SW 1271 (cell line): Measurements from ENCODE around the gene SATB1.

Source experiments
- DNase-seq, 2 experiments: peaks; one replicate each; lab custom pipeline; 2025; lab: John Stamatoyannopoulos, UW

Gene SATB1

GRCh38 chr3:18401300-18401961 is 23.7 kb downstream of the SATB1 start:
- DNase-seq = no peak

GRCh38 chr3:18398448-18398847 is 26.7 kb downstream of the SATB1 start:
- DNase-seq = no peak

- no peak for DNase-seq
Measured at GRCh38 chr3:18396428-18396827, 28.7 kb downstream of the SATB1 start.

GRCh38 chr3:18394384-18394995 is 30.6 kb downstream of the SATB1 start:
- DNase-seq = no peak

GRCh38 chr3:18393906-18394305 is 31.2 kb downstream of the SATB1 start:
- DNase-seq = no peak

- DNase-seq = no peak
Measured at GRCh38 chr3:18390024-18390660, 35.0 kb downstream of the SATB1 start.

- DNase-seq = peak in 1 of 2 experiments; percentile 37
Measured at GRCh38 chr3:18389108-18389733, 35.9 kb downstream of the SATB1 start.

GRCh38 chr3:18386274-18386890 is 38.8 kb downstream of the SATB1 start:
- no peak for DNase-seq

- DNase-seq = no peak
Measured at GRCh38 chr3:18385706-18386105, 39.4 kb downstream of the SATB1 start.

GRCh38 chr3:18382760-18383369 is 42.3 kb downstream of the SATB1 start:
- DNase-seq = no peak

- DNase-seq = no peak
Measured at GRCh38 chr3:18379647-18380046, 45.5 kb downstream of the SATB1 start.

- no peak for DNase-seq
Measured at GRCh38 chr3:18378218-18378617, 46.9 kb downstream of the SATB1 start.

GRCh38 chr3:18376682-18377081 is 48.5 kb downstream of the SATB1 start:
- DNase-seq = no peak

GRCh38 chr3:18372786-18373405 is 52.2 kb downstream of the SATB1 start:
- no peak for DNase-seq

GRCh38 chr3:18370672-18371071 is 54.5 kb downstream of the SATB1 start:
- DNase-seq = no peak

GRCh38 chr3:18369551-18370185 is 55.5 kb downstream of the SATB1 start:
- no peak for DNase-seq

- no peak for DNase-seq
Measured at GRCh38 chr3:18366258-18366657, 58.9 kb downstream of the SATB1 start.

- no peak for DNase-seq
Measured at GRCh38 chr3:18363338-18363737, 61.8 kb downstream of the SATB1 start.

GRCh38 chr3:18357747-18358146 is 67.4 kb downstream of the SATB1 start:
- no peak for DNase-seq

GRCh38 chr3:18355832-18356231 is 69.3 kb downstream of the SATB1 start:
- no peak for DNase-seq

GRCh38 chr3:18354701-18355100 is 70.4 kb downstream of the SATB1 start:
- no peak for DNase-seq
